Mucosa of descending colon (tissue), 3 donors: ENCODE measurements around the gene PIP4K2C. TPM values are rescaled to one million over a fixed set of nuclear protein-coding genes. Genes with fewer than 3 reads are reported as not detected.
"Not testable (repeated sequence)": the region's sequence is repeated elsewhere in the genome, so short reads cannot be mapped to it uniquely, and the experiment has no call there.

Experiments used
- ATAC-seq: fragments of 200-7000 bp; cut with Tn5 transposase; one replicate; pipeline ENCODE4 v1.9.1; 2020; ENCODE audit warnings: mild to moderate bottlenecking, moderate library complexity
- DNase-seq, 3 donors: peaks; one replicate each; pipeline ENCODE4 v3.0.0-alpha.2; 2020
- H3K36me3 ChIP-seq: fragments of 200-600 bp; one replicate; pipeline ENCODE4 v1.8.0; 2021; ENCODE audit warnings: low read depth, mild to moderate bottlenecking
- H3K4me1 ChIP-seq: fragments of 200-600 bp; one replicate; pipeline ENCODE4 v1.8.0; 2021; ENCODE audit warnings: low read depth, mild to moderate bottlenecking
- H3K4me3 ChIP-seq: fragments of 200-600 bp; one replicate; pipeline ENCODE4 v1.8.0; 2021; ENCODE audit warnings: mild to moderate bottlenecking
- H3K9me3 ChIP-seq: fragments of 200-600 bp; one replicate; pipeline ENCODE4 v1.8.0; 2021; ENCODE audit warnings: mild to moderate bottlenecking
- CTCF ChIP-seq: fragments of 200-600 bp; IDR thresholded peaks from one replicate; pipeline ENCODE4 v1.8.0; 2022; ENCODE audit warnings: antibody characterized with exemption, mild to moderate bottlenecking
- intact Hi-C, 2 donors: fragments of 100-400 bp; cut with DNase I in 1 of 2; cut with micrococcal nuclease in 1 of 2; formaldehyde crosslinking; loops; one replicate each; pipeline versions ENCODE4 v1.11.0 to v1.11.1; 2022; cut with DNase I, micrococcal nuclease
- total RNA-seq, 3 donors: library from RNA; stranded (reverse); fragmentation: NEBNext Ultra II Directional in 2 of 3; extraction: Animal tissue kit (Norgen Biotek cat#: 25700) in 2 of 3; gene quantifications; one replicate each; pipeline versions ENCODE4 v1.2.1 to v1.2.4, GENCODE V29; 2021 to 2023
- donor health status: DM: no; HTN: no; CAD: no; lungs with moderate emphysema.
- donor health status: DM: no; HTN: no; CAD: no.
- donor health status: DM: no; HTN: yes; CAD: no.

PIP4K2C gene
- total RNA-seq, 3 donors from 2014 or later, result 39.0 to 55.5 (median 54.2) TPM

GRCh38 chr12:57584050-57584449 is 6.9 kb upstream of the PIP4K2C start:
- H3K4me1 ChIP-seq, result no peaks in the 10 kb centered on the region
- no peak for TF ChIP-seq CTCF
- DNase-seq, result no peak
- no peaks in the 10 kb centered on the region for H3K36me3 ChIP-seq
- no peak for ATAC-seq
- intact Hi-C loops, result loop anchor here (5.0 kb wide), 1 partner anchor 38 kb away; no protein-coding TSS in a partner anchor
- H3K9me3 ChIP-seq, result no peaks in the 10 kb centered on the region
- H3K4me3 ChIP-seq, result no peak overlapping the region

GRCh38 chr12:57584690-57585089 is 6.3 kb upstream of the PIP4K2C start:
- DNase-seq (no peak), ATAC-seq (no peak)
- no peak for TF ChIP-seq CTCF
- Histone ChIP-seq H3K9me3 (no peaks in the 10 kb centered on the region), H3K4me1 (no peaks in the 10 kb centered on the region), H3K36me3 (no peaks in the 10 kb centered on the region), H3K4me3 (no peak overlapping the region)
- intact Hi-C loops, result loop anchor here (5.0 kb wide), 1 partner anchor 38 kb away; no protein-coding TSS in a partner anchor

- TF ChIP-seq CTCF, result no peak
- H3K36me3 ChIP-seq, result no peaks in the 10 kb centered on the region
- DNase-seq, result no peak
- no peak for ATAC-seq
- no peak overlapping the region for H3K4me3 ChIP-seq
- no peaks in the 10 kb centered on the region for H3K9me3 ChIP-seq
- no peaks in the 10 kb centered on the region for H3K4me1 ChIP-seq
- intact Hi-C loops, result no loop called here
These were observed 5.8 kb upstream of the PIP4K2C start for GRCh38 chr12:57585156-57585555.

GRCh38 chr12:57586128-57586527 is 4.9 kb upstream of the PIP4K2C start:
- no peak for TF ChIP-seq CTCF
- intact Hi-C loops, result no loop called here
- no peak for DNase-seq
- Histone ChIP-seq H3K4me1 (no peaks in the 10 kb centered on the region), H3K9me3 (no peaks in the 10 kb centered on the region), H3K36me3 (no peaks in the 10 kb centered on the region), H3K4me3 (no peak overlapping the region)
- ATAC-seq, result no peak

GRCh38 chr12:57586832-57587429 is 4.1 kb upstream of the PIP4K2C start:
- Histone ChIP-seq H3K4me3 (no peak overlapping the region), H3K9me3 (no peaks in the 10 kb centered on the region), H3K36me3 (no peaks in the 10 kb centered on the region), H3K4me1 (peaks cover 2% of the 10 kb centered on the region)
- ATAC-seq (no peak), DNase-seq (no peak)
- intact Hi-C loops, result no loop called here
- TF ChIP-seq CTCF, result no peak

- H3K4me1 ChIP-seq, H3K36me3 ChIP-seq, ATAC-seq, H3K4me3 ChIP-seq, DNase-seq, intact Hi-C loops, H3K9me3 ChIP-seq: not testable (repeated sequence)
These were observed 1.9 kb upstream of the PIP4K2C start for GRCh38 chr12:57588951-57589610.
